GM18526 (cell line): ENCODE results near the gene SPOUT1.

Source experiments
- POLR2A ChIP-seq: IDR thresholded peaks from 3 replicates; pipeline ENCODE4 v1.6.1; 2011; ENCODE audit not compliant: insufficient read length; ENCODE audit errors: extremely low read depth

SPOUT1 gene

GRCh38 chr9:128786681-128787601 is 42.7 kb downstream of the SPOUT1 start, which contains the start of gene TBC1D13:
Gene TBC1D13, plus strand, starts transcription at chr9:128787253. Its CDS starts 101 bp downstream, at chr9:128787354.
- TF ChIP-seq POLR2A: peak; percentile 73

GRCh38 chr9:128785427-128785826 is 44.2 kb downstream of the SPOUT1 start:
- no peak for TF ChIP-seq POLR2A

GRCh38 chr9:128782669-128783068 is 46.9 kb downstream of the SPOUT1 start:
- no peak for TF ChIP-seq POLR2A

- TF ChIP-seq POLR2A: no peak
Observed at GRCh38 chr9:128781187-128782070, 48.2 kb downstream of the SPOUT1 start.

GRCh38 chr9:128774804-128775203 is 54.8 kb downstream of the SPOUT1 start:
- no peak for TF ChIP-seq POLR2A

GRCh38 chr9:128773049-128773448 is 56.5 kb downstream of the SPOUT1 start:
- no peak for TF ChIP-seq POLR2A

GRCh38 chr9:128771745-128772519 is 57.7 kb downstream of the SPOUT1 start, which contains the start of gene ZER1:
Gene ZER1, minus strand, starts transcription at chr9:128771927. Its CDS starts 16,362 bp downstream, at chr9:128755565.
- TF ChIP-seq POLR2A: peak; percentile 56

- TF ChIP-seq POLR2A: no peak
Observed at GRCh38 chr9:128771094-128771721, 58.4 kb downstream of the SPOUT1 start.

GRCh38 chr9:128770286-128771030 is 59.1 kb downstream of the SPOUT1 start:
- no peak for TF ChIP-seq POLR2A
